ENCODE data around the gene RHBDL1.
"Not testable (repeated sequence)": the region's sequence is repeated elsewhere in the genome, so short reads cannot be mapped to it uniquely, and the experiment has no call there.

RHBDL1 gene

DNA sequence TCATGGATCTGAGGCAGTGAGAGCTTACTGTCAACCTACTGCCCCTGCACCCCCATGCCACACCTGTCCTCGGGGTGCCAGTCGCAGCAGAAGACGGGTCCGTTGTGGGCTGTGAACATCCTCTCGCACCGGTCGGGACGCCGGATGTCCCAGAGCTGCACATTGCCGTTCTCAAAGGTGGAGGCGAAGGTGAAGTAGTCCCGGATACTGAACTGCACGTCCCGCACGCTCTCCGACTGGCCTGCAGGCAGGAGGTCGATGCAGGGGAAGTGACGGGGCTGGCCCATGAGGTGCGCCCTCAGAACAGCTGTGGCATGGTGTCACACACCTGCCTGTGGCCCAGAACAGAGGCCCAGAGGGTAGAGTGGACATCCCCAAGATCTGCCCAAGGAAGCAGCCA, 12.0 kb downstream of the RHBDL1 start:
- no peak for DNase-seq

DNA sequence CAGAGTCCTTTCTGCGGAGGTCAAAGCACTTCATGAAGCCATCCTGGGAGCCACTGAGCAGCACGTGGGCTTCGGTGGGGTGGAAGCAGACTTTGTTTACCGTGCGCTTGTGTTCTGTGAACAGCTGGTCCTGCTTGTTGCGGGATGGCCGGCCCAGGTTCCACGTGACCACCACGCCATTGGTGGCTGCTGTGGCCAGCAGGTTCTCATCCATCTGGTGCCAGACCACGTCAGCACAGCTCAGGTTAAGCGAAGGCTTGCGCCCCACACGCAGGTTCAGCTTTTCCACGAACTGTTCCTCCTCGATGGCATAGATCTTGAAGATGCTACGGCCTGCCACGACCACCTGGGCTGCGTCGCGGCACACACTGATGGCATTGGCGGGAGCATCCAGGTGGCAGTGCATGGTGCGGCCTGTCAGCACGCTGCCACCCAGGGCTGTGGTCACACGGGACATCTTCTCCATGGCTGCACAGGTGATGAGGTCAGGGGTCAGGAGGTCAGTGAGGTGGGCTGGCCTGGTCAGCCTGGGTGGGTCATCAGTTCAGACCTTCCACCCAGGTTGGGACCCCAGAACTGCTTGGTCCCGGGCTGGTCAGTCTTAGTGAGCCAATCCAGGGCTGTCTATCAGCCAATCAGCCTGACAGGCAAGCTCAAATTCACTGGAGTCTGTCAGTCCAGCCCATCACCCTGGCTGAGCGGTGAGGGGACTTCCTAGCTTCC, 13.9 kb downstream of the RHBDL1 start:
- no peak for DNase-seq

DNA sequence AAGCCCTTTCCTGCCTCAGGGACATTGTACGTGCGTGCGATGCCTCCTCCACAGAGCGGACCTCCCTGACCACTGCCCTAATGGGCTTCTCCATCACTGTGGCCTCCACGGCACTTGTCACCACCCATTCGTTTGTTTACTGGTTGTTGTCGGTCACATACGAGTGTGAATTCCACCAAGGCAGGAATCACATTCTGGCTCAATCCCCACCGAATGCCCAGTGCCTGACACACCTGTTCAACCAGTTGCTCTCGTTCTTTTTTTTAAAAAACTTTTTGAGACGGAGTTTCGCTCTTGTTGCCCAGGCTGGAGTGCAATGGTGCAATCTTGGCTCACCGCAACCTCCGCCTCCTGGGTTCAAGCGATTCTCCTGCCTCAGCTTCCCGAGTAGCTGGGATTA, 15.8 kb downstream of the RHBDL1 start:
- DNase-seq = not testable (repeated sequence)

DNA sequence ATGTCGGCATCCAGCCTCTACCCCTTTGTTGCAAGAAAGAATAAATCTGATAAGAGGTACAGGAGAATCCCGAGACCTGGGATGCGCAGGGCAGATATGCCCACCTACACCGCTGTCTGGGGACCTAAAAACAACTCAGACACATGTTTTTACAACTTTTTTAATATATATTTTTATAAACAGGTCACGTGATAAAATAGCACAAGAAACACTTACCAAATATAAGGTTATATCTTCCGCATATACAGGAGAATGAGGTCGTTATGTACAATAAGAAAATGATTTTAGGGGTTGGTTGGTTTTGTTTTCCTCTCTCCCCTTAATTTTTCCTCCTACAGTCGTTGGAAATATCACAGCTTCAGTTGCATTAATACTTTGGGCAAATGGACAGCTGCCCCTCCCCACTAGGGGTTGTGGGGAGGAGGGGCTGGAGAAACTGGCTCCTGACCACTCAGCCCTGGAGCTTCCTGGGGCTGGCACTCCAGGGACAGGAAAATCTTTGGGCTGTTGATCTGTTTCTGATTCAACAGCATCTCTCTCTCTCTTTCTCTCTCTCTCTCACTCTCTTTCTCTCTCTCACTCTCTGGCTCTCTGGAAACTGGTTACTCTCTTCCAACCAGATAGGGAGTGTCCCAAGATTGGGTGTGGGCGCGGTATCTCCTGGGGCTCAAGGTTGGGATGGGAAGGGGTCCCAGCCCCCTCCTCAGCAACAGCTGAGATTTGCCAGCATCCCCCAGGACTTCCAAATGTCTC, 17.1 kb downstream of the RHBDL1 start:
- DNase-seq = no peak

DNA sequence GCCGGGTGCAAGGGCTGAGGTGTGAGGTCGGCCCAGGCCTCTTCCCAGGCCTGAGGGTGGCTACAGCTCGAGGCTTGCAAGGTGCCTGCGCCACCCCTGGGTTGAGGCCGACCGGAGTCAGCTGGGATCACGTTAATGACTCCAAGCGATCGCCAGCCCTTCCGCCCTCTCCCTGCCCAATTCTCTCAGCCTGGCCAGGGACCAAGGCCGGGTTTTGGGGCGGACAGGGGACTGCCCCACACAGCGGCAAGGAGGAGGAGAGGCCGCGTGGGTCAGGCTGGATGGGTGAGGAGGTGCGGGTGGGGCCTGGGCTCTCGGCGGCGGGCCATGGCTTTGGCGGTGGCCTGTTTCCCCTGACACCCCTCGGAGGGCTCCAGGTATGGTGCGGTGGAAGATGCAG, 17.9 kb downstream of the RHBDL1 start:
- DNase-seq = no peak

DNA sequence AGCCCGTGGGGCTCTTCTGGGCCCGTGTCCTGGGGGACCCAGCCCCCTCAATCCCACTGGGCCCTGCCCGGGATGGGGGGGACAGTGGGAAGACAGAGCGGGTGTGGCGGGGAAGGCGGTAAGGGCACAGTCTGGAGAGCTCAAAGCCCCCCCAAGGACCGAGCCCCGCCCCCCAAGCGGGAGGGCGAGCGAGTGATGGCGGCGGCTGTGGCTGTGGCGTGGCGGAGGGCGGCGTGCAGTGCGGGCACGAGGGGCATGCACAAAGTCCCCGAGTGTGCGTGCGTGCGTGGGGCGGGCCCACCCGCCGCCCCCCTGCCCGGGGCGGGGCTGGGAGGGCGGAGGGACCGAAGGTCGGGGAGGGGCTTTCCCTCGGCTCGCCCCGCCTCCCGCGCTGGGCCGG, 18.3 kb downstream of the RHBDL1 start:
- DNase-seq = no peak

DNA sequence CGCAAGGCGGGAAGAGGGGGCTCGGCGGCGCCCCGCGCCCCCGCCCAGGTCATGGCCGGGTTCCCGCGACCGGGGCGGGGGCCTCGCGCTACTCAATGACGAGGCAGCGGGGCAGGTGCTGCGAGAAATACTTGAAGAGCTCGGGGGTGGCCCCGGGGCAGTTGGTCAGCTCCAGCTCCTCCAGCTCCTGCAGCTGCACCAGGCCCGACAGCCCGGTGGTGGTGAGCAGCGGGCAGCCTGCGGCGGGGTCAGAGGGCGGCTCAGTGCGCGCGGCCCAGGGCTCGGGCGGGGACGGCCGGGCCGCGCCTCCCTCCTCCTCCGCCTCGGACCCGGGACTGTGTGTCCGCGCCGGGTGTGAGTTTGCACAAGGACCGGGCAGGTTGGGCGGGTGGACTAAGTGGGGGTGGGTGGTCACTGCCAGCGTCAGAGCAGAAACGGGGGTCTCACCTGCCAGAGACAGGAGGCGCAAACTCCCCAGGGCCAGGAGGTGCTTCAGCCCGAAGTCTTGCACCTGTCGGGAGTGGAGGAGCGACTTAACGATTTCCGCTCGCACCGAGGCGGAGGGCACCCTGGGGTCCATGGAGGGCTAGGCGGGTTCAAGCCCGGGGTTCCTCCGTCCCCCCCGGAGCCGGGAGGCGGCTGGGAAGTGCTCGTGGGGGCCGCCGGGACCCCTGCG, 18.9 kb downstream of the RHBDL1 start:
- DNase-seq = no peak

DNA sequence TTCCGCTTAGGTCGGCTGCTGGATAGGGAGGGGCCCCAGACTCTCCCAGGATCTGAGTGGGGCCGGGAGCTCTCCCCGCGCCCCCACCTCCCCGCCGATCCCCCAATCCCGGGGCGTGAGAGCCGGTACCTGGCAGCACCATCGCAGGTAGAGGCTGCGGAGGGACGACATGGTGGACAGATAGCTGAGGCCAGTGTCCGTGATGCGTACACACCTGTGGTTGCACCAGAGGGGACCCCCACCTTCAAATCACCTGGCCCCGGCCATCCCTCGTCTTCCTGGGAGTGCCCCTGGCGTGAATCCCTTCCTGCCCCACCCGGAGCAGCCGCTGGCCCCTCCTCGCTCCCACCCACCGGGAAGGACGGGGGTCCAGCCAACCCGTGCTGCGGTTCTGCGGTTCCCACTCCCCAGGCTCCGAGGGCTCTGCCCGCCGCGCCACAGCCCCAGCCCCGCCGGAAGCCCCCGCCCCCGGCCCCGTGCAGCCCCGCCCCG, 19.4 kb downstream of the RHBDL1 start:
- no peak for DNase-seq

DNA sequence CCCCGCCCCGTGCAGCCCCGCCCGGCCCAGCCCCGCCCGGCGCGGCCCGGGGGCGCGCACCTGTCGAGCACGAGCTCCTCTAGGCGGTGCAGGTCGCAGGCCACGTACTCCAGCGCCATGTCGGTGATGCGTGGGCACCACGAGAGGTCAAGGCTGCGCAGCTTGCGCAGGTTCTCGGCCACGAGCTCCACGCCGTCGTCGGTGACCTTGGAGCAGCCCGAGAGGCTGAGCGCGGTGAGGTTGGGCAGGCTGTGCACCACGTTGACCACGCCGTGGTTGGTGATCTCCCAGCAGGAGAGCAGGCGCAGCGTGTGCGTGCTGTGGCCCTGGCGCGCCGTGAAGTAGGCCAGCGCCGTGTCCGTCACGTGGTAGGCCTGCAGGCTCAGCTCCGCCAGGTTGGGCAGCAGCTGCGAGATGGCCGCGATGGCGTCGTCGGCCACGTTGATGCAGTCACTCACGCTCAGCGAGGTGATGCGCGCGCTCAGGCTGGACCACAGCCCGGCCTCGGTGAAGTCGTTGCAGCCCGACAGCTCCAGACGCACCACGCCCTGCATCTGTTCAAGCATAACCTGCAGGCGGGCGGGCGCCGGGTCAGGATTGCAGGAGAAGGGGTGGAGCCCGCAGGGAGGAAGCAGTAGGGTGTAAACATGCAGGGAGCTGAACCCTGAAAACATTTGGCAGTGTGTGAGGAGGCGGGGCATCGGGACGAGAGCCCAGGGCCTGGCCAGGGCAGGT, 20.1 kb downstream of the RHBDL1 start:
- DNase-seq = no peak

DNA sequence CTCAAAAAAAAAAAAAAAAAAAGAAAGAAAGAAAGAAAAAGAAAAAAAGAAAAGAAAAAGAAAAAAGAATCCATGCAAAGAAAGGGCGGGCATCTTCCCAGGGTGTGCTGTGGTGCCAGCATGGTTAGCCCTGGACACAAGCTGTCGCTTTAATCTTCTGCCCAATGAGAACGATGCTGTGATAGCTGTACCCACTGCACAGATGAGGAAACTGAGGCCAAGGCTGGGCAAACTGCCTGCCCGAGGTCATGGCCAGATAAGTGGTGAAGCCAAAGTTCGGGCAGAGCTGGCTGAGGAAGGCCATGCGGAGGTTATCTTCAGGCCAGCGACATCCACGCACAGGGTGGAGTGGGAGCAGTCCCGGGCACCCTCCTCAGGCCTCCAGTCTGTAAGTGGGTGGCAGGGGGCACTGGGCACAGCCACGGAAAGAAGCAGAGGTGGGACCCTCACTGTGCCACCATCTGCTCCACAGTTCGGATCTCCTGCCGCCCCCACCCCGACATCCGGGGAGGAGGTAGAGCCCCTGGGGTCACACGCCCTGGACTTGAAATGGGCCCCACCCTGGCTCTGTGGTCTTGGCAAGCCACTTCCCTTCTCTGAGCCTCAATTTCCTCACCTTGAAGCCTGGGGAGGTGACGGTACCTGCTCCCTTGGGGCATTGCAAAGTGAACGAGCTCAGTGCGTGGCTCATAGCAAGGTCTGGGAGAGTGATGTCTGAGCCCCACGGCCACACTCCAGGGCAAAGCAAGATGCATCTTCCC, 23.6 kb downstream of the RHBDL1 start:
- DNase-seq = no peak

DNA sequence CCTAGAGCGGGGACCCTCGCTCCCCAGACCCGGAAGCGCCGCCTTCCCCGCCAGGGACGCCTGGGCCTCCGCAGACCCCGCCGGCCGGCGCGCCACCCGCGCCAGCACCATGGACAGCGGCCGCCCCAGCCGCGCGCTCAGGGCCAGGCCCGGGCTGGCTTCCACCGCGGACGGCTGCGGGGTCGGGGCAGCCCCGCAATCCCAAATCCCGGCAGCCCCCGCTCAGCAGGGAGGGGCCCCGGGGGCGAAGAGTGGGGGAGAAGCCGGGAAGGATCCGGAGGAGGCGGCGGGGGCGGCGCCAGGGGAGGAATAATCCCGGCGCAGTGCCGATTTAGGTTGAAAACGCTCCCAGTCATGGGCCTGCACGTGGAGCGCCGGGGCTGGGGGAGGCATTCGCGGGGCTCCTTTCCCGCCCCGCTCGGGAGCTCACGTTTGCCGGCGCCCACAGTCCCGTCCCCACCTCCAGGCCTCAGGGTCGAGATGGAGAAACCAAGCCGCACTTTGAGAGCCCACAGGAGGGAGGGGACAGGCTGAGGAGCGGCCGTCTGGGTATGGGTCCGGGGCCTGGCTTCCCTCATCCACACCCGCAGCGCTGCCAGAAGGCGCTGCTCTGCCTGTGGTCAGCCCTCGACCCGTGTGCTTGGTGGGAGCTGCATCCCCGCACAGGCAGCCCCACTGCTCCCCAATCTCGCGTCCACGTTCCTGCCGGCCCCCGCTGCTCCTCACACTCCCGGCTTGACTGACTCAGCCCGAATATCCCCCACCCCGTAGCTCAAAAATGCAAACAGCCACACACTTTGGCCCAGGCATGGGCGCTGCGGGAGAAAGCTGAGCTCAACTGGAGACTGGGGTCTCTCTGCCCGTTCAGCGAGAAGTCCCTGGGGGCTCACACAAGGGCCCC, 25.5 kb downstream of the RHBDL1 start:
- no peak for DNase-seq

DNA sequence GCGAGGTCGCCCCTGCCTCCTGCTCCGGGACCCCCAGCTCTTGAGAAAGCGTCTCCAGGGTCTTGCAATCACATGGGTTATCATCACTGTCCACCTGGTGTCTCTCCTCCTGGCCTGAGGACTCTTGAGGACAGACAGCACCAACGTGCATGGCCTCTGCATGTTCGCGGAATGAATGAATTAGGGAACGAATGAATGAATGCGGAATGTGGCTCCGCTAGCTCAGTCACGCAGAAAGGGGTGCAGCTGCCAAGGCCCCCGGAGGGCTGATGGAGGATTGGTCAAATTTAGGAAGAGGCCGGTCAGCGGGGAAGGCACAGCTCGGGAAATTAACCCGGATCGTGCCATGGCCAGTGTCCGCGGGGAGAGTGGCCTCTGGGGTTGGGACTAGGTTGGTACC, 26.9 kb downstream of the RHBDL1 start:
- DNase-seq = no peak

DNA sequence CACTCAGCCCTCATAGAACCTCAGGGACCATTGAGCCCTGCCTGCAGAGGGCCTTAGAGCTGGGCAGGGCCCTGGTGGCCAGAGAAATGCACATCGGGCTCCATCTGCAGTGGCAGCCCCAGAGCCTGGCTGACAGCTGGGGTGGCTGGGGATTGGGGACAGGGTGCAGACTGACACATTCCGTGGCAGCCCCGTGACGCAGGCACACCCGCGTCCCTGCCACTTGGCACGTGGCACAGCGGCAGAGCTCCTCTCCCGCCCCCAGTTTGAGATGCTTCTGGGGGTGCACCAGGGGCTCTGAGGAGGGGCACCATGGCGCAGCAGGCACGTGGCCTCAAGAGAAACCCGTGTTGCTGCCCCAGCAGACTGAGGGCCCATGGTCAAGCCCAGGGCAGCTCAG, 27.9 kb downstream of the RHBDL1 start:
- DNase-seq = no peak

DNA sequence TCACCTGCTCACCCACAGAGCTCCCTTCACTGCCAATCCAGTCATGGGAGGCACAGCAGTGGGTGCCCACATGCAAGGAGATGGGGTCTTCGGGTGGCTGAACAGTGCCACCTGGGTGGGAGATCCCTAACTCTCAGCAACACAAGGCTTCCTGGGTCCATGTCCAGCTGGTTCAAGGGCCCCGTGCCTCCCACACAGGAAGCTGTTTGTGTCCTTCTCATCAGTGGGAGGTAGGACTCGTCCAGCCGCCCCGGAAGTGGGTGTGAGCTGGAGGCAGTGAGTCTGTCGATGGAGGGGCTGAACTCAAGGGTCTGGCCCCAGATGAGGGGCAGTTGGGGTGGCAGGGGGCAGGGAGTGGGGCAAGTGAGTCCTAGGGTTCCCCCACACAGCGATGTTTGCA, 28.6 kb downstream of the RHBDL1 start:
- no peak for DNase-seq

DNA sequence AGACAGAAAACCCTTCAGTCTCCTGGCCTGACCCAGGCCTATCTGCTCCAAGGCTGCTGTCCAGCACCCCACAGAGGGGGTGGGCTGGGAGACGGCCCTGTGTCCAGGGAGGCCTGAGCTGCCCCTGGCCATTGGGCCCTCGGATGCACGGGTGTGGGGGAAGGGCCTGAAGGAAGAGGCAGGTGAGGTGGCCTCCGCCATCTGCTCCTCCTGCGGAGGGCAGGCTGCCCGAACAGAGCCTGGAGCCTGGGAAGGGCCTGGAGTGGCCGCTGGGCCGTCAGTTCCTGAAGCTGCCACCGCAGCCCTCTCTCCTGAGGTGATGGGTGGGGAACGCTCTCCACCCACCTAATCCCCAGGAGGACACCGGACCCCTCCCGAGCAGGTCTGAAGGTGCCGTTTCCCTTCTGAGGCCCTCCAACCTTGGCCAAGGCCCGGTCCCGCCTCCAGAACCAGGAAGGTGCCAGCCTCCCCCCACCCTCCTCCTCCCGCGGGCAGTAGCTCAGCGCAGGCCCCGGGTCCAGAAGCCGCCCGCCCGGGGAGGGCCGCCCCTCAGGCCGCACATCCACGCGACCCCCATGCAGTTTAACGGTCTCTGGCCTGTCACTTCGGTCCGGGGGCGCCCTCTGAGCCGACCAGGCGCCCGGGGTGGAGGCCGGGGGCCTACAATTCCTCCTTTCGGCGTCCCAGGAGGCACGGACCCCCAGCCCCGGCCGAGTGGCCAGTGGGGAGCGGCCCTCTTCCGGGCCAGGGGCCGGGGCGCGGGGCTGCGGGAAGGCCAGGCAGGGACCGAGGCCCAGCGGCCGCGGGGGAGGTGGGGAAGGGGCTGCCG, 29.3 kb downstream of the RHBDL1 start:
- DNase-seq = no peak

DNA sequence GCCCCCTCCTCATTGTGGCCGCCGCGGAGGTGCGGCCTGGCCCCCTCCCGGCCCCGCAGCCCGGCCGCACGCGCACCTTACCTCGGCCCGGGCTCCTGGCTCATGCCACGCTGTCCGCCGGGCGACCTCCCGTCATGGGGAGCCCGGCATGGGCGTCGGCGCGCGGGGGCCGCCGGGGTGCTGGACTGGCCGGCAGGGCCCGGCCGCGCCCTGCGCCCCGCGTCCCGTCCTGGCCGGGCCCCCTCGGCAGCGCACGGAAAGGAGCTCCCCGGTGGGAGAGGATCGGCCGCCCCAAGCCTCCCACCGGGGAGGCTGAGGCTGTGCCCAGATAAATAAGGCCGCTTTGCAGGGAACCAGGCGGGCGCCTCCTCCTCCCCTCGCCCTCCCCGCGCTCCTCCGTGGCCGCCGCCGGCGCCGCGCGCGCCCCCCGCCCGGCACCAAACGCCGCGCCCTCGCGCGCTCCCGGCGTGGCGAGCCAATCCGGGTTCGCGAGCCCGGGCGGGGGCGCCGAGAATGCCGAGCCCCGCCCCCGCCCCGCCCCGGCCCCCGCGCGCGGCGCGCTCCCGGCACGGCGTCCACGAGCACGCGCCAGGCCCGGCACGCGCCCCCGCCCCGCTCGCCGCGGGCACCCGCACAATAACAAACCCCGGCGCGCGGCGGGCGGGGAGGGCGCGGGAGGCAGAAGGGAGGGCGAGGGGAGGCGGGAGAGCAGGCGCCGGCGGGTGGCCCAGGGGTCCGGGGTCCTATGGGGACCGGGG, 30.1 kb downstream of the RHBDL1 start, which contains the start of gene FBXL16:
TSS of gene FBXL16 (minus strand) at position 371 of the 758 bp plus-strand sequence. CDS start 8,396 bp downstream, outside the sequence.
- peak; percentile 39 to 41 for DNase-seq

DNA sequence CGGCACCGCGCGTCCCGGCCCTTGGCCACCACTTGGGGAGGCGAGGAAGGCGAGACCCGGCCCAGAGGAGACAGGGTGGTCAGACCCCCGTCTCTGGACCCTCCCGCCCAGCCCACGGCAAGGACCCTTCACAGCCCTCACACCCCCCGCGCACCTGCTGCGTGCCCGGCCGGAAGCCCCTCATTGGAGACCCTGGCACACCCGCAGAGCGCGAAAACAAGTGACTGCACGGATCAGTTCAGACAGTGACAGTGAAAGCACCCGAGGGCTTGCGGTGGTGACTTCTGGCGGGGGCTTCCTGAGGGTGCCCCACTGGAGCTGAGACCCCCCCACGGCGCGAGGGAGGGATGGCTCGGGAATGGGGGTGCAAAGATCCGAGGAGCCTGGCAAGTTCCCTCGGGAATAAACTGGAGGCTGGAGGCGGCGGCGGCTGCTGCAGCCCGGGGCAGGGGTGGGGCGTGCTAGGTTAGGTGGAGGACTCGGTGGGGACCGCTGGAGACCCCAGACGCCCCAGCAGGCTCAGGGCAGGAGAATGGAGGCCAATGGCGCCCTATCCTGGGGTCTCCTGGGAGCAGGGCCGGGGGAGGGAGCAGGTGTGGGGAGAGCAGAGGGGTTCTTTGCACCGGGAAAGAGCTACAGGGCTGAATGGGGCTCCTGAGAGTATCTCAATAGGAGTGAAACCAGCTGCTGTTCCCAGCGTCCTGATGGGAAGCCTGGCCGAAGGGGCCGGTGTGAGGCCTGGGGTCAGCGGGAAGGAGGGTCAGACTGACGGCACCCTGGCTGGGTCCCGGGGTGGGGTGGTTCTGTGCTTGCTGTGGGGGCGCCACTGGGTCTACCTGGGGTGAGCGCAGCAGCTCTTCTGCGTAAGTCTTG, 31.0 kb downstream of the RHBDL1 start:
- DNase-seq = no peak

DNA sequence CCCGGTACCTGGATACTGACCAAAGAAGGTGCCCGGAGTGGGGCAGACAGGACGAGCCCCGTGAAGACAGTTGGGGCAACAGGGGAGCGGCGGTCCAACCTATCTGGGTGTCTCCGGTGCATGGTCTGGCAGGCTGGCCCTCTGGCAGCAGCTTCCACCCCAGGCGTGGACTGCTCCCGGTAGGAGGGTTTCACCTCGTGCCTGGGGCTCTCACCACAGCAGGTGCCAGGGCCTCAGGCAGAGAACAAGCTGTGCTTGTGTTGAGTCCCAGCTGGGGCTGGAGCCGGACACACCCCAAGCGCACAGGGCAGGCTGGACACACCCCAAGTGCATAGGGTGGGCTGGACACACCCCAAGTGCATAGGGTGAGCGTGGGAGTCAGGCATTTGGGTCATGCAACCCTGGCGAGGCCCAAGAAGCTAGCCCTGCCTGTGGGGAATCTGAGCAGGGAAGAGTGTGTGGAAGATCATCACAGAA, 31.6 kb downstream of the RHBDL1 start:
- DNase-seq = no peak

Data from hippocampal formation (tissue), 2 donors.